Esophagus mucosa (tissue), 1 donor: Measurements from ENCODE around the gene PPP1CB. TPM values are rescaled to one million over a fixed set of nuclear protein-coding genes. Genes with fewer than 3 reads are reported as not detected.

Source experiments
- ATAC-seq: fragments of 200-7000 bp; cut with Tn5 transposase; one replicate; pipeline ENCODE4 v1.9.1; 2020
- total RNA-seq: library from RNA; stranded (reverse); gene quantifications from one replicate; pipeline ENCODE4 v1.2.4, GENCODE V29; 2023
- donor health status: DM: yes; HTN: yes; CAD: no.

The PPP1CB gene
- total RNA-seq, 1 donor from 2014 or later: 327 TPM

DNA sequence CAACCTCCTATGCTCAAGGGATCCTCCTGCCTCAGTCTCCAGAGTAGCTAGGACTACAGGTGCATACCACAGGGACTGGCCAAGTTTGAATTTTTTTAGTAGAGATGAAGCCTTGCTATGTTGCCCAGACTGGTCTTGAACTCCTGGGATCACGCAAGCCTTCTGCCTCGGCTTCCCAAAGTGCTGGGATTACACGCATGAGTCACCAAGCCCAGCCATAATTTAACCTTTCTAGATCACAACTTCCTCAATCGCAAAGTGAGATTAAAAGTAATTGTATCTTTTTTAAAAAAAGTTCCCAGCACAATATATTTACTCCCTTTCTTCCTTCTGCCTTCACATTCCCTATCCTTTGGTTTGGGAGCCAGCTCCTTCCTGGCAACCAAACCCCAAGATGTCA lies 5.8 kb upstream of the PPP1CB start:
- no peak for ATAC-seq

DNA sequence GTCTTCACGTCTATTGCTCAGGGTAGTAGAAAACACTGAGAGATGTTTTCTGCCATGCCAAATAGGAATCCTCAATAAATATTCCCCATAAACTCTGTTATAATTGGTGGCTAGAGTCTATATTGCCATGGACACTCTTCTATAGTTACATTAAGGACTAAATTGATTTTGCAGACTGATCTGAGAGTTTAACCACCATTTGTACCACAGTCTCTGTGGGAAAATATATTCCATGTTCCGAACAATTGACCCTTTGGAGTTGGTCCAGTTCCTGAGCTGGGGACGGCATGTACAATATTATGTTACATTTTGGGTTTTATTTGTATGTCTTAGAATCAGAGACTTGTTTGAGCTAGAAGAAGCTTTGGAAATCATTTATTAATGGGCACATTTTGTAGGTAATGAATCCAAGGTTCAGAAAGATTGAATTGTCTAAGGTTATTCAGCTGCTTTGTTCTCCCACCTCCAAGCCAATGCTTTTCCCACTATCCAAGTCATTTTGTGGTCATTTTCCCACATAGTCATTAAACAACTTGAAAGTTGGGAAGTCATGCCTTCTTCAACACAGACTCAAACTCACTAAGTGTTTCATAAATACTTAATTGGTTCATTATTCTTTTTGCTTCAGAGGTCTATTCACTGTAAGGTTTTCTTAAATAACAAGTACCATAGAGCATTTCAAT lies 5.1 kb upstream of the PPP1CB start:
- ATAC-seq: no peak

DNA sequence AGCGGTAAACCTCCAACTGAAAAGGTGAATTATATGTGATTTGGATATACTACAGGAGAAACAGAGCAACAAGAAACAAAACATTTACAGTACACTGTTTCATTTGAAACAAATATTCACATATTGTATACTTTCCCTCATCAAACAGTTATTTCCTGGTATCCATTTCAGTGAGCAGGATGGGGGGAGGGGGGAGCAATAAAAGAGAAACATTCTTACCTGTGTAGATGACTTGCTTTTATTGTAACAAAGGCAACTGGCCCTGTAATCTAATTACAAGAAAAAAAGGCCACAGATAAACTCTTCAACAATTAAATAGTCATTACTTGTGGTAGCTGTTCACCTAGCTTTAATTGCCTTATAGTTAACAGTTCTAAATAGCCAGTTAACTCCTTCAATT lies 3.9 kb upstream of the PPP1CB start:
- no peak for ATAC-seq

DNA sequence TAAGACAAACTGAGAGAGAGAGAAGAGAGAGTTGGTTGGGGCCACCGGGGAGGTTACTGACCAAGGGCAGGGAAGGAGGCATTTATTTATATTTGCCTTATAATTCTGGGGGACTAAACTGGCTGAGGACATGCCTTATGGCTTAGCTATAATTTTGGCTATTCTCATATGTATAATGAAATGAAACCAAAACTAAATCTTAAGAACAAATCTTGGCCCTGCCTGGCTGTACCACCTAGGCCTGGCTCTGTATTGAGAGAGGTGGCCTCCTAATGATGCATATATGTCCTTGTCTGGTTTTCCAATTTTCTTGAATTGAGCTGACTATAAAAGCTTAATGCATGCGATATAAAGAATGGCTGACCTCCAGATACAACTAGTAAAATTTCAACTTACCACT lies 3.5 kb upstream of the PPP1CB start:
- ATAC-seq: no peak

DNA sequence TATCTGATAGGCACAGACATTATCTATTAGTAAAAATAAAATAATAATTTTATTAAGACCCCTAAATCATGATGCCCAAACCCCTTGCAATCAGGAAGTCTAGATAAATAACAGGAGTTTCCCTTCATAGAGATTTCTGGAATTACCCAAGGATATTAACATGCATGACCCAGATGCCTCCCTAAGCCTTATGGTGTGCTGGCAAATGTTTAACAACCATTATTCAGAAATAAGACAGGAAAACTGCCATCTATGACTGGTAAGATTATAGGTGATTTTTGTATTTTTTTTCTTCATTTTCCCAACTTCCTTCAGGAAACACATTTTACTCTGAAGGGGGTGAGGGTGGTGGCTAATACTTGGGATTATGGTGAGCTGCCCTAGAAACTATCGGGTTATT lies 2.7 kb upstream of the PPP1CB start:
- ATAC-seq: no peak

DNA sequence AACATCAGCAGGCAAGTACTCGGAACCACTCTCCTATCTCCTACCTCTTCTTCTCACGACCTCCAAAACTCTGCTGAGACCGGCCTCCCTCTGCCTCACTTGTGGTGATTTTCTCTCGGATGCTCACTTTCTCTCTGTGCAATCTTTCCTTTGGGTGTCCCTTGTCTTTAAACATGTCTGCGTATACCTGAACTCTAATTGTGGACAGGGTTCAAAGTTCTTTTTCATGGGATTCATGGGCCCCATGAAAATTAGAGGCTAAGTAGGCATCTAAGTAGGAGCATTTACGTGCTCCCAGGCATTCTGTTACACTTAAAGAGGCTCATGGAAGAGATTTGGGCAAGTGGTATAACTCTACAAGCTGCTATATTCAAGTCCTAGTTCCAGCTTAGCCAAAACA lies 2.1 kb upstream of the PPP1CB start:
- no peak for ATAC-seq

DNA sequence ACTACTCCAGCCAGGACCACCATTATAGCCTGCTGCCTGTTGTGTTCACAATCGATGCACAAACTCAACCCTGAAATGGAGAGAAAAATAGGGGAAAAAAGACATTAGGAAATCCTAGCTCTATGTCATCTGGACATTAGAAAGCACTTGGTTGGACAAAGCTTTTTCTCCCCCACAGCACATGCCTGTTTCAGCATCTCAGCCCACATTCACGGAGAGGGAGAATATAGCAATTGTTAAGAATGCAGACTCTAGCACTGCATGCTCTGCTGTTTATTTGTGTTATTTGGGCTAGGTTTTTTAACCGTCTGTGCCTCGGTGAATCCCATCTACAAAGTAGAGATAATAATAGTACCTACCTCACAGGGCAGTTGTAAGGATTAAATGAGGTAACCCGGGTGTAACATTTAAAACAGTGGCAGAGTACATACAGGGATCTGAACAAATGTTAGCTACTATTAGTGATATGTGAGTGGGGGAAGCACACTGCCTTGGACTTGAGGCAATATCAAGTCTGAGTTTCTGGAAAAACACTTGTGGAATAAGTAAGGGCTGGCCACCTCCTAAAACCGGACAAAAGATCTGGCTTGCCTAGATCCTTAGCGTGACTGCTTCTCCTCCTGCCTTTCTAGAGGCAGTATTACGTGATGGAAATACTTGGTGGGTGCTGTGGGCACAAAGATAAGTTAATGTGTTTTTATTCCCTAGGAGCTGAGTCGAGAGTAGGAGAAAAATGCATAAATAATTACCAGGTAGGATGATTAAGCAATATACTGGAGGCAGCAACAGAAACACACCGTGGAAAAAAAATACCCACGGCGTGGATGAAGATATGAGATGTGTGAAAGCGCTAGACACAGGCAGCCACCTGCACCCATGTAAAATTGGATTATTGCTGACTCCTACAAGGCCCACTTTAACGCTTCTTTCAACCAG lies 1.0 kb upstream of the PPP1CB start:
- ATAC-seq: no peak

DNA sequence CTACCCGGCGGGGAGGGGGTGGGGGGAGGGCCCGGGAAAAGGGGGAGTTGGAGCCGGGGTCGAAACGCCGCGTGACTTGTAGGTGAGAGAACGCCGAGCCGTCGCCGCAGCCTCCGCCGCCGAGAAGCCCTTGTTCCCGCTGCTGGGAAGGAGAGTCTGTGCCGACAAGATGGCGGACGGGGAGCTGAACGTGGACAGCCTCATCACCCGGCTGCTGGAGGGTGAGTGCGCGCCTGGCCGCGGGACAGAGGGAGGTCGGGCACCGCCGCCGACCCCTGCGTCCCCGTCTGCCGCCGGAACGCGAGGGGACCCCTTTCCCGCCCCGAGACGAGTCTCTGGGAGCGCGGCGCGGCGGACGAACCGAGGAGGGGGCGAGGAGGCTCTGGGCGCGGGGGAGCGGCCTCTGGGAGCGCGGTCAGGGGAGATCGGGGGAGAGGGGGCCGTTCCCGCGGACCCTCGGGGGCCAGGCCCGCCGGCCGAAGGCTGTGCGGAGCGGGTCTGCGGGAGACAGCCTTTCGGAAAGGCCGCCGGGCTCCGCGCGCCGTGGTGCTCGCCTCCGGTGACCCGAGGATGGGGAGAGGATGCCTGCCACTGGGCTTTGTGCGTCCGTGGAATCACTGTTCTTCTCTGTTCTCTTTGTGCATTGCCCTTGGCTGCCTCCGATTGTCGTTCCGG lies 463 bp downstream of the PPP1CB start:
- ATAC-seq: peak; percentile 35

DNA sequence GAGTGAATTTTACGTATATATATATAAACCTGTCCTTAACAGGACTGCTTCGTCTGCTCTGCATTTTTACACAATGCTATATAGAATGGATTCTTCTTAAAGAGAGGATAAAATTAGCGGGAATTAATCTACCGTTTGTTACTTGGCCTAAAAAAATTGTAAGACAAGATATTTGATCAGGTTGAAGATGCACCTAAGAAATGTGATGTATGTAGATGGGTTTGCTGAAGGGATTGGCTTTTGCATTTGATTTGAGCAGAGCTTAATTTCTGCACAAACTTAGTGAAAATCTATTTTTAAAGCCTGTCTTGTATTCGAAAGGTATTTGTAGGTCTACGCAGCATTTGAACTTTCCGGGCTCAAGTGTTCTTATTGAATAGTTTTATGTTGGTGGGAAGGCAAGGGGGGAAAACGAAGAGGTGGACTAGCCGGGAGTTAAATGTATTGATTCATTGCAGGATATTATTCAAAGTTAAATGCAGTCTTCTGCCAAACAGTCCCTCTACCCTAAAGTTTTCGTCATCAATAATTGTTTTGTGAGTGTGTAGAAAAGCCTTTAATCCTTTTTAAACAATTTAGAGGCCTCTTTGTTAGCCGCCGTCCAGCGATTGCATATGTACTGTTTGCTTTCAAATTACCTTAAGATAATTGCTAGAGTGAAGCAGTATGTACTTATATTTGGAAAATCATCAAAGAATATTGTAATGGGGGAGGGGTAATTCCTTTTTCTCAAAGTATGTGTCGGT lies 1.2 kb downstream of the PPP1CB start:
- no peak for ATAC-seq

DNA sequence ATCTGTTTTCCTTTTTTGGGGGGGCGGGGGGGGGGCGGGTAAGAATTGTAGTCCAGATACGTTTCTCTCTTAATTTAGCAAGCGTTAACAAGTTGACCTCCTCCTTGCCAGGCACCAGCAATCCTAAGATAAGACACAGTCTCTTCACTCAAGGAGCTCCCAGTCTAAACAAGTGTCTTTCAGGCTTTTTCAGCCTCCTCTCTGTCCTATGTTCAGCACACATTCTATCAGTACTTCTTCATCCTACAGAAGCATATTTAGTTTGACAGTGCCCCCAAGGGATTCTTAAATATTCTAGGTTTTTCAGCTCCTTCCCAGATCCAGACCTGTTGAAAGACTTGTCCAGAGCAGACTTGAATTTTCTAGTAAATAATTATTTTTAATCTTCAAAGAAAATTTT lies 2.7 kb downstream of the PPP1CB start:
- ATAC-seq: no peak

DNA sequence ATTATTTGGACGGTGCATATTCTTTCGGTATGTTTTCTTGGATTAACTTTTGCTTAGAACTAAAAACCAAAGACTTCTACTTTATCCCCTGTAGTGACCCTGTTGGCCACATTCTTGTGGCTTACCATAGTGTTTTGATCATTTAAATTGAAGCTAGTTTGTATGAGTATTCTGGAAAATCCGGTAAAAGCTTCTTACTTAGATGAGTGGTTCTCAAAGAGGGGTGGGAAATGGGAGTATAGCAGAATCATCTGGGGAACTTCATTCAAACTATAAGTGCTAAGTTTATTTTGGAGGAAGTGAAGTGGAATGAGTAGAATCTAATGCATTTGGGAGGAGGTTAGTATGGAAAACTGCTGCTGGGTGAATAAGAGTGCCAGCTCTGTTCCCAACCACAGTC lies 3.8 kb downstream of the PPP1CB start:
- ATAC-seq: no peak

DNA sequence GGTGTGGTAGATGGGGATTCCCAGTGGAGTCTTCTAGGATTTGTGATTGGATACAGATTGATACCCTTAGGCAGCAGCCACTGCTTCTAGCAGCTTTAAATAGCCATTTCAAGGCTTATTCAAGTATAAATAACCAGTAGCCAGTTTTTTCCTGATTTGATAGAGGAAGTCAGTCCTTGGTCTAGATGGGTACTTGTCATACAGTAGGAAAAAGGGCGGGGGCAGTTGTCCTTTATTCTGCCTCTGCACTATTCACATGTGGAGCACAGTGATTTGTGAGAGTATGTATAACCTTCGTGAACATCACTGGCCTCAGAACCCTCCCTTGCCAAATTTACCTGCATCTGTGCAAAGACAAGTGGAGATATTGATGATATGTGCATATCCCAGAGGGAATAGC lies 6.8 kb downstream of the PPP1CB start:
- ATAC-seq: no peak

DNA sequence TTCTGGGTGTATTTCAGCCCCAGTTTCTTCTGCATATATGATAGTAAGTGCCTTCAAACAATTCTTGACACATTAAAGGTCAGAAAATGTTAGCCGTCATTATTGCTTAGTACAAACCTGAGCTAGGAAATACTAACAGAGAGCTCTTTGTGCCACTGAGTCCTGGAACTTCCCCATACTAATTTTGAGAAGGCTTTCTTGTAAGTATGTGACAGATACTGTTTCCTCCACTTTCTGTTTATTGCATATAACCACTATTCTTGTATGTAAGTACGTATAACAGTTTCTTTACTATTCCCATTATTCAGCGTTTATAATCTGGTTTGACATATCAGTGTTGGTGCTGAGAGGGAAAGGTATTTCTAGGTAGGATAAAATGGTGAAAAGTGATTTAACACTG lies 9.8 kb downstream of the PPP1CB start:
- no peak for ATAC-seq

DNA sequence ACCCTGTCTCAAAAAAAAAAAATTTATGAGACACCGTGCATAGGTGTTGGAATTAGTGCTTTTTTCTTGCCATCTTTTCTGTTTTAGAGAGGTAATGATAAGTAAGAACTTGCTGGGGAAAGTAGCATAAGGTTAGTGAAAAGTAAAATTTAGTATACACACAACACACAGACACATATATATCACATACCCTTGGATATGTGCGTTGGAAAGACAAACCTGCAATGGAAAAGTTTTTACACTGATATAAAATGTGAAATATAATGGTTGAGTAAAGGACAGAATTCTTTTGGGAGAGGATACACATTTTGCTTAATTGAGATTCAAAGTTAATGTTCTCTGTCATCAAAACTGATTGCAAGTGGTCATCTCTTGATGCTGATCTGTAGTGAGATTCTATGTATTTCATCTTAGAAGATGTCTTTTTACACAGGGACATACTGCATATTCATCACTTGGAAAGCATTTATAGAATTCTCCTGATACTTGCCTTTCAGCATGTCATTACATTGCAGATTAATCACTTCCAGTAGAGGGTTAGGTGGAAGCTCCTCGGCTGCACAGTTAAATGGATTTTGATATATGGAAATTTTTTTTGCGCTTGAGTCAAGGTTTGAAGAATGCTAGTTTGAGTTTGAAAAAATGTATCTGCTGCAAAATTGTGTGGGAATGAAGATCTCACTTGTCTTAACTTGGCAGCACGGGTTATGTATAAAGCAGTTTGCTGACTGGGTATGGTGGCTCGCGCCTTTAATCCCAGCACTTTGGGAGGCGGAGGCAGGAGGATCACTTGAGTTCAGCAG lies 13.5 kb downstream of the PPP1CB start:
- no peak for ATAC-seq

DNA sequence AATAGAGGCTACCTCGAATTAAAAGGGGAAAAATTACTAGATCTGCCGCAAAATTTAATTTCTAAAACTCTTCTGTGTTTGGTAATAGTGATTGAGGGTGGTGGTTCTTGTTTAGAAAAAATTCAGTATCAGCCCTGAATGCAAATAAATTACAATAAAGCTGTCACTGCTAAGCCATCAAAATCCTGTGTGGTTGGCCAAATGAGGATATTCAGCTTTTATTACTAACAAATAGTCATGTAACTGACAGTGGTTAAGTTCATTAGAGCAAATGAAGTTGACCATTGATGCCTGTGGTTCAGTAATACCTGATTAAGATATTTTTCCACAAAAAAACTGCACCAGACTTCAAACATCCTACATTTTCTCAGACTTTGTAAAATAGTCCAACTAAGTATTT lies 14.4 kb downstream of the PPP1CB start:
- no peak for ATAC-seq

DNA sequence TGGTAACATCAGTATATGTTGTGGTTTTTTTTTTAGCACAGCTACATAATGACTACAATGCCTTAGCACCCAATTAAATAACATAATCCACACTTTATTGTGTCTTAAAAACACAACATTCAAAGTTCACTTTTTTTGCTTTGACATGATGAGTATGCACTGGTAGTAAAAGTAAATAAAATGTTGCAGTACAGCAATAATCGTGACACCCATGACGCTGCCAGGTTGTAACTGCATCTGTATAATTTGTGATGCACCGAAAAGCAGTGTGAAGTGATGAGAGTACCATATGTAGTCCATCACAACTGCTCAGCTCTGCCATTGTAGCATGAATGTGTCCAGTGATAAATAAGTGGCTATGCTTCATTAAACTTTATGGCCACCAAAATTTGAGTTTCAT lies 15.7 kb downstream of the PPP1CB start:
- ATAC-seq: no peak

DNA sequence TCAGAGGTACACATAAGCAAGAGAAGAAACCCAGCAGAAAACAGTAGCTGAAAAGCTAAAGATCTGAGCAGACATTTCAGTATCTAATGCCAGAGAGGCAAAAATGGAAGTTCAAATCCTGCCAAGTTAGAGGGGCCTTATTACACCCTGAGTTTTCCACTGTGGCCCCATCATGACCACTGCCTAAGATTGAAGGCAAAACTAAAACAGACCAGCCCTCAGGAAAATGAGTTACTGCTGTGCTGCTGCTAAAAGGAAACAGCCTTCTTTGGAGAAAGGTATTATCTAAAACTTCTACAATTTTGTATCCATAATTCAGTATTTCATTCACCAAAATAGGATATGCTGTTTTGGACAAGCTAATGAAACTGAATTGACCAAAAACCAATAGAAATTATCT lies 16.8 kb downstream of the PPP1CB start:
- ATAC-seq: no peak

DNA sequence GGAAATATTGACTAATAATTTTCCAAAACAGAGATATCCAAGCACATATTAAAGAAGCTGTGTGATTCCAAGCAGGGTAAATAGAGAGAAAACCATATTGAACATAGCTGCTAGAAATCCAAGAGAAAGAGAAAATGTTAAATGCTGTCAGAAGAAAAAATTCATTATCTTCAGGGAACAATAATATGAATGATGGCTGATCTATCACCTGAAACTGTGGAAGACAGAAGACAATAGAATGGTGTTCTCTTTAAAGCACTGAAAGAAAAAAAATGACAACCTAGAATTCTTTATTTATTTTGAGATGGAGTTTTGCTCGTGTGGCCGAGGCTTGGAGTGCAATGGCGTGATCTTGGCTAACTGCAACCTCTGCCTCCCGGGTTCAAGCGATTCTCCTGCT lies 17.3 kb downstream of the PPP1CB start:
- ATAC-seq: no peak

DNA sequence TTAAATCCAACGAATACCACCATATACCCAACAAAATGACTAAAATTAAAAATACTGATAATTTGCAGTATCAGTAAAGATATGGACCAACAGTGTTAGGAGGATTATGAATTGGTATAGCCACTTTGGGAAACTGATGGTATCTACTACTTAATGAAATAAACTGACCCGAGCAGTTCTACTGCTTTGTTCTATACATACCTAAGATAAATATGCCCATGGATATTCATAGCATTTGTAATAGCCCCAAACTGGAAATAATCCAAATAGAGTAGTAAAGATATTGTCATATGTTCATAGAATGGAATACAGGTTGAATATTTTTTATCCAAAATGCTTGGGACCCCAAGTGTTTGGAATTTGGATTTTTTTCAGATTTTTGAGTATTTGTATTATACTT lies 20.7 kb downstream of the PPP1CB start:
- peak; percentile 52 for ATAC-seq

DNA sequence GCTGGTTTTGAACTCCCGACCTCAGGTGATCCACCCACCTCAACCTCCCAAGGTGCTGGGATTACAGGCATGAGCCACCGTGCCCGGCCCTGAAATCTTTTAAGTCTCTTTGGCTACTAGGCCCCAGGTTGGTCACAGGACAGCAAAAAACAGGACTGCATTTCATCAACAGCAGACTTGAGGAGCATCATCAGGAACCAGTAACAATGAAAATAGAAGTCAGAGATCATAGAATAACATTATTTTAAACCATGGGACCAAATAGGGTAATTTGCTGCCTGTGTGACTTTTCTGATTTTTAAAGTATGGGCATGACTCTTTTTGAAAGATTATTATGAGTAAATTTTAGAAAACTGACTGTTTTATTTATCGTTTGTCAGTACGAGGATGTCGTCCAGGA lies 24.8 kb downstream of the PPP1CB start:
- ATAC-seq: no peak

DNA sequence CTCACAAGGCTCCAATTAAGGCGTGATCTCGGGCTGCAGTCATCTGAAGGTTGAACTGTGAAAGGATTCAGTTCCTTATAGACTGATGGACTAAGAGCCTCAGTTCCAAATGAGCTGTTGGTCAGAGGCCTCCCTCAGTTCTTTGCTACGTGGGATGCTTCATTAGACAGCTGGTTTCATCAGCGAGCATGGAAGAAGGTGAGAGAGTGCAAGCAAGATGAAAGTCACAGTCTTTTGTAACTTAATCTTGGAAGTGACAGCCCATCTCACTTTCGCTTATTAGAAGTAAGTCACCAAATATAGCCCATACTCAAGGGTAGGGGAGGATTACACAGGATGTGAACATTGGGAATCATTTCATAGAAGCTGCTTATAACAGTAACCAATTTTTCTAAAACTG lies 26.8 kb downstream of the PPP1CB start:
- no peak for ATAC-seq

DNA sequence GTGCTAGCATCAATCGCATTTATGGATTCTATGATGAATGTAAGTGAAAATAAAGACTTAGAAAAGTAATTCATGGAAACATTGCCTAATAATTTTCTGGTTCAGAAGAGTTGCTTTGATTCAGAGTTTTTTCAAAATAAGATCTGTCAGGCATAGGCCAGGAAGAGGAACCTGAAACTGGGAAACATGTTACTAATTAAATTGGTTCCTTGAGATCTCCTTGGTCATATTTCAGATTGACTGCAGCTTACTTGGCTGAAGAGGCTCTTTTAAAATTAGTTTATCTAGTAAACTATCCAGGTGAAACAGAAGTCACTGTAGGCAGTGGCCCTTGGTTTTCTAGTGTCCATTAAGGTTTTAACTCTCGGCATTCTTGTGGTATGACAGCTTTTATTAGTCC lies 27.4 kb downstream of the PPP1CB start:
- no peak for ATAC-seq
